HCT116 (cell line): ENCODE measurements around the gene PXYLP1. TPM values are rescaled to one million over a fixed set of nuclear protein-coding genes. Genes with fewer than 3 reads are reported as not detected.

Experiments
- ATAC-seq: fragments of 200-7000 bp; cut with Tn5 transposase; 2 replicates; pipeline ENCODE4 v1.9.1; 2020; ENCODE audit warnings: mild to moderate bottlenecking, moderate library complexity
- BruUV-seq: library from RNA; stranded (reverse); fragments of 400-500 nt; replicated peaks from 2 replicates; lab custom pipeline; 2021; lab: Mats Ljungman, UMichigan
- CTCF ChIA-PET: fragments of 300-600 bp; sonication (Branson Sonifier 250); formaldehyde crosslinking; loops from one replicate; lab custom pipeline; 2021; ENCODE audit warnings: antibody characterized with exemption; lab: Charles Lee
- POLR2A ChIA-PET: fragments of 300-600, 350-600 bp; sonication (Branson Sonifier 250); formaldehyde crosslinking; loops from one replicate; lab custom pipeline; 2021; ENCODE audit warnings: antibody characterized with exemption; lab: Charles Lee
- RAD21 ChIA-PET, 2 experiments: fragments of 300-600 bp; sonication (Branson Sonifier 250); formaldehyde crosslinking; loops; one replicate each; lab custom pipeline; 2023; ENCODE audit warnings: low total read pairs in 2 of 2; ENCODE audit not compliant: uncharacterized antibody in 2 of 2, unreplicated experiment in 2 of 2, low non-redundant PET in 1 of 2; lab: Charles Lee
- DNase-seq: peaks from one replicate; pipeline ENCODE4 v3.0.0-alpha.2; 2010; ENCODE audit warnings: low read depth, low spot score
- H2AFZ ChIP-seq: fragments of 200-600 bp; shearing (Covaris generic), sonication (generic); 2 replicates; pipeline ENCODE4 v1.6.1; 2017; ENCODE audit warnings: low read depth, mixed run types, mixed read lengths, antibody characterized with exemption, low read length; ENCODE audit not compliant: poor library complexity, severe bottlenecking
- H3K27ac ChIP-seq: 2 replicates; pipeline ENCODE4 v1.5.1; 2012; ENCODE audit warnings: low read depth, low read length
- H3K27me3 ChIP-seq: fragments of 200-600 bp; sonication (generic); 2 replicates; pipeline ENCODE4 v1.6.1; 2016; ENCODE audit warnings: mixed run types, low read length, mixed read lengths; ENCODE audit not compliant: insufficient read depth
- H3K36me3 ChIP-seq, 2 experiments: fragments of 200-500 bp in 1 of 2; fragments of 200-600 bp in 1 of 2; sonication (Bioruptor generic) in 1 of 2; sonication (generic) in 1 of 2; 2 replicates each; pipeline versions ENCODE4 v1.5.1 to v1.6.1; 2014 to 2016; ENCODE audit warnings: low read length in 2 of 2, inconsistent platforms in 1 of 2, mixed read lengths in 1 of 2, mixed run types in 1 of 2; ENCODE audit not compliant: insufficient read depth in 2 of 2, control insufficient read depth in 1 of 2
- H3K4me1 ChIP-seq, 2 experiments: fragments of 200-600 bp in 1 of 2; sonication (generic) in 1 of 2; 2 replicates each; pipeline versions ENCODE4 v1.5.1 to v1.6.1; 2012 to 2017; ENCODE audit warnings: low read length in 2 of 2, inconsistent platforms in 1 of 2, mild to moderate bottlenecking in 1 of 2, mixed read lengths in 1 of 2, mixed run types in 1 of 2, moderate library complexity in 1 of 2; ENCODE audit not compliant: insufficient read depth in 2 of 2, control insufficient read depth in 1 of 2
- H3K4me2 ChIP-seq: fragments of 200-600 bp; sonication (generic); 2 replicates; pipeline ENCODE4 v1.6.1; 2017; ENCODE audit warnings: mixed run types, low read length, mixed read lengths
- H3K4me3 ChIP-seq, 2 experiments: fragments of 200-600 bp in 1 of 2; sonication (generic) in 1 of 2; replicated peaks in 1 of 2; 2 replicates each; pipeline ENCODE4 v1.5.1; 2011 to 2016; ENCODE audit warnings: low read length in 2 of 2, control low read depth in 1 of 2, low read depth in 1 of 2, mild to moderate bottlenecking in 1 of 2, mixed read lengths in 1 of 2, mixed run types in 1 of 2
- H3K79me2 ChIP-seq: fragments of 200-600 bp; sonication (generic); 2 replicates; pipeline ENCODE4 v1.6.1; 2017; ENCODE audit warnings: mild to moderate bottlenecking, mixed run types, low read length, moderate library complexity, mixed read lengths; ENCODE audit not compliant: insufficient read depth
- H3K9ac ChIP-seq: fragments of 200-600 bp; sonication (generic); 2 replicates; pipeline ENCODE4 v1.6.1; 2016; ENCODE audit warnings: low read length, mixed read lengths
- H3K9me2 ChIP-seq: fragments of 200-600 bp; sonication (generic), shearing (Covaris generic); 2 replicates; pipeline ENCODE4 v1.6.1; 2017; ENCODE audit warnings: mixed run types, mild to moderate bottlenecking, moderate library complexity; ENCODE audit not compliant: insufficient read depth
- H3K9me3 ChIP-seq, 2 experiments: fragments of 200-500 bp in 1 of 2; fragments of 200-600 bp in 1 of 2; sonication (Bioruptor generic) in 1 of 2; sonication (generic) in 1 of 2; 2 replicates each; pipeline ENCODE4 v1.6.1; 2014 to 2017; ENCODE audit warnings: low read length in 2 of 2, mixed read lengths in 2 of 2, inconsistent platforms in 1 of 2, low read depth in 1 of 2, mild to moderate bottlenecking in 1 of 2, mixed run types in 1 of 2, moderate library complexity in 1 of 2; ENCODE audit not compliant: control insufficient read depth in 1 of 2, insufficient read depth in 1 of 2
- H4K20me1 ChIP-seq: fragments of 200-600 bp; sonication (generic), shearing (Covaris generic); 2 replicates; pipeline ENCODE4 v1.6.1; 2017; ENCODE audit warnings: mixed run types, mild to moderate bottlenecking, moderate library complexity; ENCODE audit not compliant: insufficient read depth
- ATF3 ChIP-seq: IDR thresholded peaks from 2 replicates; pipeline ENCODE4 v1.6.1; 2012
- CBX3 ChIP-seq: IDR thresholded peaks from 2 replicates; pipeline ENCODE4 v1.6.1; 2012; ENCODE audit warnings: low read depth
- EGR1 ChIP-seq: IDR thresholded peaks from 2 replicates; pipeline ENCODE4 v1.6.1; 2012; ENCODE audit warnings: low read depth
- ELF1 ChIP-seq: IDR thresholded peaks from 2 replicates; pipeline ENCODE4 v1.6.1; 2012; ENCODE audit warnings: low read depth, borderline replicate concordance
- MAX ChIP-seq: IDR thresholded peaks from 2 replicates; pipeline ENCODE4 v1.6.1; 2012
- POLR2A ChIP-seq: IDR thresholded peaks from 2 replicates; pipeline ENCODE4 v1.7.0; 2011; ENCODE audit warnings: borderline replicate concordance; ENCODE audit not compliant: insufficient read depth, insufficient read length; ENCODE audit errors: extremely low read depth
- RAD21 ChIP-seq: IDR thresholded peaks from 2 replicates; pipeline ENCODE4 v1.6.1; 2012; ENCODE audit warnings: low read depth, mild to moderate bottlenecking
- REST ChIP-seq: IDR thresholded peaks from 2 replicates; pipeline ENCODE4 v1.6.1; 2012; ENCODE audit warnings: low read depth
- SP1 ChIP-seq: IDR thresholded peaks from 2 replicates; pipeline ENCODE4 v1.6.1; 2012; ENCODE audit warnings: low read depth
- SRF ChIP-seq: IDR thresholded peaks from 2 replicates; pipeline ENCODE4 v1.6.1; 2012; ENCODE audit warnings: low read depth
- TCF7L2 ChIP-seq: IDR thresholded peaks from 2 replicates; pipeline ENCODE4 v1.7.0; 2011; ENCODE audit warnings: borderline replicate concordance, inconsistent platforms; ENCODE audit not compliant: insufficient read depth, insufficient read length; ENCODE audit errors: extremely low read depth
- YY1 ChIP-seq: IDR thresholded peaks from 2 replicates; pipeline ENCODE4 v1.6.1; 2011; ENCODE audit warnings: low read length, low read depth, moderate library complexity, mild to moderate bottlenecking; ENCODE audit not compliant: insufficient replicate concordance; ENCODE audit errors: extremely low read depth
- intact Hi-C: fragments of 100-400 bp; cut with micrococcal nuclease; formaldehyde crosslinking; loops from 2 replicates; pipeline ENCODE4 v1.10.0; 2022
- total RNA-seq: library from RNA; stranded (reverse); gene quantifications from one replicate; pipeline ENCODE4 v1.2.1, GENCODE V29; 2021; ENCODE audit not compliant: unreplicated experiment

PXYLP1 gene
- total RNA-seq, 1 experiment from 2014 or later: 15.3 TPM

GRCh38 chr3:141272906-141273662, 41.5 kb downstream of the PXYLP1 start:
- no peak overlapping the region for H3K4me3 ChIP-seq
- no peak overlapping the region for H2AFZ ChIP-seq
- ATAC-seq (no peak), DNase-seq (no peak)
- RAD21 ChIA-PET: no interaction called here
- no peaks in the 10 kb centered on the region for H3K27me3 ChIP-seq
- H3K4me1 ChIP-seq: no peaks in the 10 kb centered on the region
- no peak overlapping the region for H3K4me2 ChIP-seq
- TF ChIP-seq TCF7L2: no peak
- no peak for TF ChIP-seq ELF1
- TF ChIP-seq MAX: no peak
- no peak for TF ChIP-seq EGR1
- TF ChIP-seq YY1: no peak
- no peak for TF ChIP-seq ATF3
- no peak for TF ChIP-seq POLR2A
- no peak for TF ChIP-seq SP1
- TF ChIP-seq SRF: no peak
- TF ChIP-seq REST: no peak
- TF ChIP-seq RAD21: no peak
- TF ChIP-seq CBX3: no peak
- CTCF ChIA-PET: no interaction called here
- BruUV-seq: no TSS peak
- intact Hi-C loops: no loop called here
- H4K20me1 ChIP-seq: no peaks in the 10 kb centered on the region
- no peaks in the 10 kb centered on the region for H3K79me2 ChIP-seq
- no peak overlapping the region for H3K9ac ChIP-seq
- H3K36me3 ChIP-seq: no peaks in the 10 kb centered on the region
- POLR2A ChIA-PET: no interaction called here
- H3K9me2 ChIP-seq: no peaks in the 10 kb centered on the region
- no peak overlapping the region for H3K27ac ChIP-seq
- H3K9me3 ChIP-seq: no peaks in the 10 kb centered on the region
